Stromal cell of bone marrow (primary cell): ENCODE measurements around the gene MRPS26.
"Not testable (repeated sequence)": the region's sequence is repeated elsewhere in the genome, so short reads cannot be mapped to it uniquely, and the experiment has no call there.

Source experiments
- DNase-seq: peaks from one replicate; pipeline ENCODE4 v3.0.0-alpha.2; 2012; ENCODE audit warnings: low read depth

The MRPS26 gene

GRCh38 chr20:3045816-3046676 is at the start of gene MRPS26:
MRPS26 (plus strand) TSS chr20:3046052; CDS start chr20:3046069, 17 bp downstream.
- peak; percentile 76 for DNase-seq

- no peak for DNase-seq
Observed at GRCh38 chr20:2998728-2999127, 47.1 kb upstream of the MRPS26 start.

- peak; percentile 41 for DNase-seq
Observed at GRCh38 chr20:3000852-3001523, 44.9 kb upstream of the MRPS26 start.

- no peak for DNase-seq
Observed at GRCh38 chr20:3003416-3003815, 42.4 kb upstream of the MRPS26 start.

- peak; percentile 2 for DNase-seq
Observed at GRCh38 chr20:3010985-3011723, 34.7 kb upstream of the MRPS26 start.

- DNase-seq: no peak
Observed at GRCh38 chr20:3011752-3012151, 34.1 kb upstream of the MRPS26 start.

GRCh38 chr20:3013771-3014170 is 32.1 kb upstream of the MRPS26 start:
- no peak for DNase-seq

- no peak for DNase-seq
Observed at GRCh38 chr20:3014179-3014578, 31.7 kb upstream of the MRPS26 start.

- DNase-seq: no peak
Observed at GRCh38 chr20:3014662-3015061, 31.2 kb upstream of the MRPS26 start.

- DNase-seq: not testable (repeated sequence)
Observed at GRCh38 chr20:3015302-3015701, 30.6 kb upstream of the MRPS26 start.

GRCh38 chr20:3021327-3021726 is 24.5 kb upstream of the MRPS26 start:
- DNase-seq: no peak

- DNase-seq: no peak
Observed at GRCh38 chr20:3021777-3022176, 24.1 kb upstream of the MRPS26 start.

GRCh38 chr20:3022559-3023490 is 23.0 kb upstream of the MRPS26 start:
- DNase-seq: not testable (repeated sequence)

- no peak for DNase-seq
Observed at GRCh38 chr20:3027987-3028386, 17.9 kb upstream of the MRPS26 start.

GRCh38 chr20:3031524-3032147 is 14.2 kb upstream of the MRPS26 start:
- DNase-seq: no peak

GRCh38 chr20:3032624-3033023 is 13.2 kb upstream of the MRPS26 start:
- no peak for DNase-seq

GRCh38 chr20:3037654-3038053 is 8.2 kb upstream of the MRPS26 start:
- no peak for DNase-seq

- no peak for DNase-seq
Observed at GRCh38 chr20:3038454-3038853, 7.4 kb upstream of the MRPS26 start.

GRCh38 chr20:3039426-3039825 is 6.4 kb upstream of the MRPS26 start:
- DNase-seq: no peak

- no peak for DNase-seq
Observed at GRCh38 chr20:3040086-3040485, 5.8 kb upstream of the MRPS26 start.

GRCh38 chr20:3041854-3042409 is 3.9 kb upstream of the MRPS26 start:
- peak; percentile 11 for DNase-seq
